Keratinocyte (primary cell): ENCODE data around the gene APOBEC3C. TPM values are rescaled to one million over a fixed set of nuclear protein-coding genes. Genes with fewer than 3 reads are reported as not detected.

Experiments used
- DNase-seq: peaks from one replicate; pipeline ENCODE4 v3.0.0-alpha.2; 2011; ENCODE audit warnings: low read depth, missing footprints, low spot score
- FAIRE-seq: peaks from 2 replicates; lab custom pipeline; 2011; peaks lifted over from hg19 to GRCh38; lab: Jason Lieb, UNC
- H2AFZ ChIP-seq: 2 replicates; pipeline ENCODE4 v1.6.0; 2012; ENCODE audit warnings: low read length, control low read depth, inconsistent platforms; ENCODE audit not compliant: control insufficient read depth
- H3K27ac ChIP-seq: 2 replicates; pipeline ENCODE4 v1.5.1; 2011; ENCODE audit warnings: low read length; ENCODE audit not compliant: control insufficient read depth, insufficient read depth
- H3K27me3 ChIP-seq: 3 replicates; pipeline ENCODE4 v1.6.0; 2011; ENCODE audit warnings: low read length; ENCODE audit not compliant: control insufficient read depth, insufficient read depth; ENCODE audit errors: extremely low read depth
- H3K36me3 ChIP-seq, 2 experiments: 2 replicates in 1 of 2; 3 replicates in 1 of 2; pipeline ENCODE4 v1.5.1; 2011; ENCODE audit warnings: low read length in 2 of 2, mild to moderate bottlenecking in 1 of 2; ENCODE audit not compliant: control insufficient read depth in 2 of 2, insufficient read depth in 2 of 2; ENCODE audit errors: extremely low read depth in 1 of 2
- H3K4me1 ChIP-seq: 3 replicates; pipeline ENCODE4 v1.5.1; 2011; ENCODE audit warnings: low read length; ENCODE audit not compliant: control insufficient read depth, insufficient read depth; ENCODE audit errors: extremely low read depth
- H3K4me2 ChIP-seq: 3 replicates; pipeline ENCODE4 v1.6.0; 2011; ENCODE audit warnings: low read depth, low read length; ENCODE audit not compliant: control insufficient read depth, insufficient read depth; ENCODE audit errors: extremely low read depth
- H3K4me3 ChIP-seq, 3 experiments: fragments of 200-600 bp in 1 of 3; sonication (generic) in 1 of 3; 2 replicates in 2 of 3; 3 replicates in 1 of 3; pipeline ENCODE4 v1.5.1; 2011 to 2016; ENCODE audit warnings: low read length in 3 of 3, mild to moderate bottlenecking in 3 of 3, control low read depth in 2 of 3, inconsistent platforms in 1 of 3, low read depth in 1 of 3, mixed read lengths in 1 of 3, mixed run types in 1 of 3, moderate library complexity in 1 of 3; ENCODE audit not compliant: control insufficient read depth in 2 of 3, insufficient read depth in 2 of 3; ENCODE audit errors: extremely low read depth in 1 of 3
- H3K79me2 ChIP-seq: 2 replicates; pipeline ENCODE4 v1.6.0; 2012; ENCODE audit warnings: low read length; ENCODE audit not compliant: control insufficient read depth, insufficient read depth
- H3K9ac ChIP-seq: 3 replicates; pipeline ENCODE4 v1.6.0; 2011; ENCODE audit warnings: low read length; ENCODE audit not compliant: control insufficient read depth, insufficient read depth; ENCODE audit errors: extremely low read depth
- H3K9me1 ChIP-seq: 3 replicates; pipeline ENCODE4 v1.6.0; 2011; ENCODE audit warnings: low read length; ENCODE audit not compliant: control insufficient read depth, insufficient read depth; ENCODE audit errors: extremely low read depth
- H3K9me3 ChIP-seq: 2 replicates; pipeline ENCODE4 v1.5.1; 2012; ENCODE audit warnings: low read depth, low read length; ENCODE audit not compliant: control insufficient read depth
- H4K20me1 ChIP-seq: 3 replicates; pipeline ENCODE4 v1.6.0; 2011; ENCODE audit warnings: low read length; ENCODE audit not compliant: control insufficient read depth, insufficient read depth; ENCODE audit errors: extremely low read depth
- EZH2 ChIP-seq: IDR thresholded peaks from one replicate; pipeline ENCODE4 v1.6.1; 2012; ENCODE audit warnings: inconsistent platforms, mild to moderate bottlenecking, low read length, moderate library complexity
- dilution Hi-C: fragments of 300-500 bp; cut with MboI; formaldehyde crosslinking; loops from one replicate; pipeline ENCODE4 v1.7.0; 2020; ENCODE audit warnings: low sequenced_read_pairs; ENCODE audit not compliant: extremely low pct_ligation_motif_present
- polyA minus RNA-seq, 3 experiments: library from RNA; depleted of rRNA, polyadenylated mRNA; stranded (reverse); fragments of >200 nt; gene quantifications; 1 replicate in 1 of 3; 2 replicates in 1 of 3; 3 replicates in 1 of 3; pipeline ENCODE4 v1.2.3, GENCODE V29; 2011
- polyA plus RNA-seq, 5 experiments: library from polyadenylated mRNA; depleted of rRNA in 3 of 5; stranded (reverse) in 3 of 5; stranded (forward) in 1 of 5; unstranded in 1 of 5; fragments of >200 nt; gene quantifications; 1 replicate in 1 of 5; 2 replicates in 3 of 5; 3 replicates in 1 of 5; pipeline versions ENCODE4 v1.2.1 to v1.2.3, GENCODE V29; 2011 to 2012; ENCODE audit warnings: missing spikeins in 2 of 5, low read depth in 1 of 5, low replicate concordance in 1 of 5
- TF ChIP-seq, protein P1 (sequence below), 3 experiments: IDR thresholded peaks in 1 of 3; conservative IDR thresholded peaks in 1 of 3; optimal IDR thresholded peaks in 1 of 3; 2 replicates in 2 of 3; 3 replicates in 1 of 3; pipeline versions ENCODE3 to v1.5.1; 2011; ENCODE audit warnings: low read length in 3 of 3, mild to moderate bottlenecking in 3 of 3, moderate library complexity in 2 of 3, control low read depth in 1 of 3, inconsistent platforms in 1 of 3; ENCODE audit not compliant: insufficient read depth in 2 of 3; ENCODE audit errors: extremely low read depth in 1 of 3

Gene APOBEC3C
- polyA plus RNA-seq (25.6 to 54.9 TPM (median 34.7 TPM) in 3 replicates), polyA minus RNA-seq (41.9 to 47.8 TPM (median 42.0 TPM) in 3 replicates)
- 14.9 TPM for polyA plus RNA-seq (2011; ENCODE audit: low read depth)
- polyA plus RNA-seq (2011; cell fraction: cytosol; rRNA removed): 33.9 and 37.1 TPM in 2 replicates
- polyA plus RNA-seq (2011; cell fraction: nucleus; rRNA removed): 28.1 and 30.6 TPM in 2 replicates
- 45.9 and 93.0 TPM in 2 replicates for polyA plus RNA-seq (2012; ENCODE audit: low replicate concordance)
- polyA minus RNA-seq (2011; cell fraction: cytosol; rRNA and poly(A)+ RNA removed): 55.8 TPM
- polyA minus RNA-seq (2011; cell fraction: nucleus; rRNA and poly(A)+ RNA removed): 11.8 and 14.7 TPM in 2 replicates

DNA sequence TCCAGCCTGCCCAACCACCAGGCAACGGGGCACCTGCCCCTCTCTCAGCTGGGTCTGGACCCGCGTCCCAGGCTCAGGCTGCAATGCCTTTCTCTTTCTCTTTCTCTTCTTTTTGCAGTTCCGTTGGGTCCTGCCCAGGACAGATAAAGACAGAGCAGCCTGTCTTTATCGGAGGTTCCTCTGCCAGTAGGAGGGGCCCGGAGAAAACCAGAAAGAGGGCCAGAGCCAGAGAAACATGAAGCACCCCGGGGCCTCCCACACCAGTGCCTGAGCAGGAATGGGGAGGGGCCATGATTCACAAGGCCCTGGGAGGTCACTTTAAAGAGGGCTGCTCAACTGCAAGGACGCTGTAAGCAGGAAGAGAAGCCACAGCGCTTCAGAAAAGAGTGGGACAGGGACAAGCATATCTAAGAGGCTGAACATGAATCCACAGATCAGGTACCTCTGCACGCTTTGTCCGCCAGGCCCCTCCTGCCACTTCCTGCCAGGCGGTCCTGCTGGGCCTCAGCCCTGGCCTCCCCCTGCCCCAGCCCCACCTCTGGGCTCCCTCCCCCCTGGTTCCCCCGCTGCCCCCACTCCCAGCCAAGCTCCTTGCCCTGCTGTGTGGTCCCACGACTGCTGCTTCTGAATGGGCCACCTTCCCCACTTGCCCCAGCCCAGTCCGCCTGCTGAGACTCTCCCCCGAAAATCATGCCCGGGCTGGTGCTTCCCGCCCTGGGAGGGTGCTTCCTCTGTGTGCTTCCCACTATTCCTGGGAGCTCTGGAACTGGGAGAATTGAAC, at the start of gene APOBEC3C:
Gene APOBEC3C (plus strand): TSS at position 316 of the 781 bp plus-strand sequence. CDS start 106 bp downstream, at position 422.
- H3K9ac ChIP-seq: peak within 1 kb of the TSS; percentile 76
- H3K9me1 ChIP-seq: no peaks in the 10 kb centered on the region
- H4K20me1 ChIP-seq: no peaks in the 10 kb centered on the region
- peak; percentile 85 for FAIRE-seq
- H3K79me2 ChIP-seq: peaks cover 33% of the 10 kb centered on the region
- peaks cover 10% of the 10 kb centered on the region for H3K4me1 ChIP-seq
- TF ChIP-seq EZH2: no peak
- TF ChIP-seq, protein P1, sequence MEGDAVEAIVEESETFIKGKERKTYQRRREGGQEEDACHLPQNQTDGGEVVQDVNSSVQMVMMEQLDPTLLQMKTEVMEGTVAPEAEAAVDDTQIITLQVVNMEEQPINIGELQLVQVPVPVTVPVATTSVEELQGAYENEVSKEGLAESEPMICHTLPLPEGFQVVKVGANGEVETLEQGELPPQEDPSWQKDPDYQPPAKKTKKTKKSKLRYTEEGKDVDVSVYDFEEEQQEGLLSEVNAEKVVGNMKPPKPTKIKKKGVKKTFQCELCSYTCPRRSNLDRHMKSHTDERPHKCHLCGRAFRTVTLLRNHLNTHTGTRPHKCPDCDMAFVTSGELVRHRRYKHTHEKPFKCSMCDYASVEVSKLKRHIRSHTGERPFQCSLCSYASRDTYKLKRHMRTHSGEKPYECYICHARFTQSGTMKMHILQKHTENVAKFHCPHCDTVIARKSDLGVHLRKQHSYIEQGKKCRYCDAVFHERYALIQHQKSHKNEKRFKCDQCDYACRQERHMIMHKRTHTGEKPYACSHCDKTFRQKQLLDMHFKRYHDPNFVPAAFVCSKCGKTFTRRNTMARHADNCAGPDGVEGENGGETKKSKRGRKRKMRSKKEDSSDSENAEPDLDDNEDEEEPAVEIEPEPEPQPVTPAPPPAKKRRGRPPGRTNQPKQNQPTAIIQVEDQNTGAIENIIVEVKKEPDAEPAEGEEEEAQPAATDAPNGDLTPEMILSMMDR (optimal IDR thresholded peaks at IDR 0.05 in 1 of 3, IDR thresholded peaks at IDR 0.05 in 1 of 3, conservative IDR thresholded peaks at IDR 0.05 in 1 of 3; ENCODE audit: extremely low read depth in 1 of 3, insufficient read depth in 2 of 3, low read length in 3 of 3): peak in 1 of 3 experiments; percentile 17
- H3K27ac ChIP-seq: peak within 1 kb of the TSS; percentile 64
- H3K36me3 ChIP-seq: peaks cover 4 to 5% of the 10 kb centered on the region in 2 experiments
- peak; percentile 60 for DNase-seq
- H3K4me2 ChIP-seq: peak within 1 kb of the TSS; percentile 86
- dilution Hi-C loops: no loop called here
- H3K9me3 ChIP-seq: no peaks in the 10 kb centered on the region
- no peaks in the 10 kb centered on the region for H3K27me3 ChIP-seq
- H2AFZ ChIP-seq: peak within 1 kb of the TSS; percentile 78
- peak within 1 kb of the TSS; percentile 66 to 87 (median 82) for H3K4me3 ChIP-seq

DNA sequence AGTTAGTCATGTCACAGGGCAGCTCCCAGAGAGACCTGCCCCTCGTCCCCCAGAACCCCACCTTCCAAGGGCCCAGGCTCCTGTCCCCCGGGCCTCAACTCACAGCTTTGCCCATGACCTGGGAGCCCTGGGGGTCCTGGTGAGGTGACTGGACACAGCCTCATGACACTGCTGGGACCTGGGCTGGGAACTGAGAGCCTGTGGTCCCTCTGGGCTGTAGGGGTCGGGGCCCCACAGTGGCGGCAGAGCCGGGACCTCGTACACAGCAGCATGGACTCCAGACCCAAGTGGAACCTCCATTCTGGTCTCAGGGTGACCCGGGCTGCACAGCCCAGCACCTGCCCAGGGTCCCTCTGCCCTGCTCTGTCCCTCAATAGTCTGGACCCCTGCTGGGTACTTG, 49.8 kb upstream of the APOBEC3C start:
- dilution Hi-C loops: no loop called here
- H2AFZ ChIP-seq: no peak overlapping the region
- no peaks in the 10 kb centered on the region for H4K20me1 ChIP-seq
- no peak for FAIRE-seq
- no peak overlapping the region for H3K4me3 ChIP-seq
- DNase-seq: no peak
- H3K9me3 ChIP-seq: no peaks in the 10 kb centered on the region
- H3K9me1 ChIP-seq: no peaks in the 10 kb centered on the region
- no peaks in the 10 kb centered on the region for H3K36me3 ChIP-seq
- TF ChIP-seq, protein P1 (optimal IDR thresholded peaks at IDR 0.05 in 1 of 3, IDR thresholded peaks at IDR 0.05 in 1 of 3, conservative IDR thresholded peaks at IDR 0.05 in 1 of 3; ENCODE audit: extremely low read depth in 1 of 3, insufficient read depth in 2 of 3, low read length in 3 of 3): no peak
- TF ChIP-seq EZH2: no peak
- H3K27ac ChIP-seq: no peak overlapping the region
- H3K4me2 ChIP-seq: no peak overlapping the region
- H3K27me3 ChIP-seq: peaks cover 27% of the 10 kb centered on the region
- H3K4me1 ChIP-seq: no peaks in the 10 kb centered on the region
- H3K79me2 ChIP-seq: no peaks in the 10 kb centered on the region
- no peak overlapping the region for H3K9ac ChIP-seq
